Measurements from ENCODE around the gene CCDC8.

DNA sequence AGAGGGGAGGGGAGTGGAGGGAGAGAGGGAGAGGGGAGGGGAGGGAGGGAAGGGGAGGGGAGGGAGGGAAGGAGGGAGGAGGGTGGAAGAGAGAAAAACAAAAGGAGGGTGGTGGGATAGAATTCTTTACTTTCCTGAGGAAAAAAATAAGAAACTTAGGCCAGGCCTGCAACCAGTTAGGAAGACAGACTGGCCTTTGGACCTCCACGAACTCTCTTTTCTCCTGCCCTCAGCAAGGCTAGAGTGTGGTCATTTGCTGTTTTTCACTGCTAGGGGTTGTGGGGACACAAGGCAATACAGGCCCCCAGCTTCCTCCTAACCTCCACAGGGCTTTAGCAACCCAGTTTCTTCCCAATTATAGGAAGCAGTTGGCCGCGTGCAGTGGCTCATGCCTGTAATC, 4.2 kb downstream of the CCDC8 start:
- TF ChIP-seq EZH2 (IDR thresholded peaks at IDR 0.05; ENCODE audit: borderline replicate concordance, low read depth, low read length, severe bottlenecking), result no peak
- TF ChIP-seq POLR2A (IDR thresholded peaks at IDR 0.05; ENCODE audit: low read depth, low read length), result no peak
- TF ChIP-seq, protein P1, sequence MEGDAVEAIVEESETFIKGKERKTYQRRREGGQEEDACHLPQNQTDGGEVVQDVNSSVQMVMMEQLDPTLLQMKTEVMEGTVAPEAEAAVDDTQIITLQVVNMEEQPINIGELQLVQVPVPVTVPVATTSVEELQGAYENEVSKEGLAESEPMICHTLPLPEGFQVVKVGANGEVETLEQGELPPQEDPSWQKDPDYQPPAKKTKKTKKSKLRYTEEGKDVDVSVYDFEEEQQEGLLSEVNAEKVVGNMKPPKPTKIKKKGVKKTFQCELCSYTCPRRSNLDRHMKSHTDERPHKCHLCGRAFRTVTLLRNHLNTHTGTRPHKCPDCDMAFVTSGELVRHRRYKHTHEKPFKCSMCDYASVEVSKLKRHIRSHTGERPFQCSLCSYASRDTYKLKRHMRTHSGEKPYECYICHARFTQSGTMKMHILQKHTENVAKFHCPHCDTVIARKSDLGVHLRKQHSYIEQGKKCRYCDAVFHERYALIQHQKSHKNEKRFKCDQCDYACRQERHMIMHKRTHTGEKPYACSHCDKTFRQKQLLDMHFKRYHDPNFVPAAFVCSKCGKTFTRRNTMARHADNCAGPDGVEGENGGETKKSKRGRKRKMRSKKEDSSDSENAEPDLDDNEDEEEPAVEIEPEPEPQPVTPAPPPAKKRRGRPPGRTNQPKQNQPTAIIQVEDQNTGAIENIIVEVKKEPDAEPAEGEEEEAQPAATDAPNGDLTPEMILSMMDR (IDR thresholded peaks at IDR 0.05; ENCODE audit: extremely low read depth in 1 of 2, insufficient read depth in 1 of 2, low read depth in 1 of 2, low read length in 2 of 2), result no peak
- TF ChIP-seq FOS (IDR thresholded peaks at IDR 0.05; ENCODE audit: borderline replicate concordance, insufficient read depth, low read length), result no peak
- no peak for TF ChIP-seq POLR2AphosphoS5 (IDR thresholded peaks at IDR 0.05; ENCODE audit: insufficient read depth, low read depth, low read length)
- TF ChIP-seq, protein P2, sequence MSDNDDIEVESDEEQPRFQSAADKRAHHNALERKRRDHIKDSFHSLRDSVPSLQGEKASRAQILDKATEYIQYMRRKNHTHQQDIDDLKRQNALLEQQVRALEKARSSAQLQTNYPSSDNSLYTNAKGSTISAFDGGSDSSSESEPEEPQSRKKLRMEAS (IDR thresholded peaks at IDR 0.05; ENCODE audit: insufficient read depth, insufficient read length), result no peak
